Right hindlimb (tissue), 1 donor: Measurements from ENCODE around the gene NTRK2.

Experiments used
- DNase-seq: peaks from one replicate; pipeline ENCODE4 v3.0.0-alpha.2; 2018

Gene NTRK2

GRCh38 chr9:84949971-84950370 lies 280.4 kb downstream of the NTRK2 start:
- DNase-seq: no peak

GRCh38 chr9:84950879-84951811 lies 281.6 kb downstream of the NTRK2 start:
- DNase-seq: no peak

GRCh38 chr9:84953252-84953773 lies 283.8 kb downstream of the NTRK2 start:
- DNase-seq: no peak

GRCh38 chr9:84953797-84954705 lies 284.5 kb downstream of the NTRK2 start:
- DNase-seq: peak; percentile 90

GRCh38 chr9:84955155-84955554 lies 285.6 kb downstream of the NTRK2 start:
- no peak for DNase-seq

GRCh38 chr9:84955971-84956370 lies 286.4 kb downstream of the NTRK2 start:
- DNase-seq: no peak

GRCh38 chr9:84959339-84959738 lies 289.8 kb downstream of the NTRK2 start:
- DNase-seq: no peak

- DNase-seq: no peak
Measured at GRCh38 chr9:84966876-84967830, 297.6 kb downstream of the NTRK2 start.

- no peak for DNase-seq
Measured at GRCh38 chr9:84969084-84969483, 299.6 kb downstream of the NTRK2 start.

GRCh38 chr9:84969736-84970135 lies 300.2 kb downstream of the NTRK2 start:
- no peak for DNase-seq

- no peak for DNase-seq
Measured at GRCh38 chr9:84970432-84970831, 300.9 kb downstream of the NTRK2 start.

- DNase-seq: no peak
Measured at GRCh38 chr9:84971571-84971970, 302.0 kb downstream of the NTRK2 start.

GRCh38 chr9:84974258-84974657 lies 304.7 kb downstream of the NTRK2 start:
- DNase-seq: no peak

- no peak for DNase-seq
Measured at GRCh38 chr9:84974855-84975254, 305.3 kb downstream of the NTRK2 start.

- DNase-seq: no peak
Measured at GRCh38 chr9:84975926-84976325, 306.4 kb downstream of the NTRK2 start.

GRCh38 chr9:84978661-84979060 lies 309.1 kb downstream of the NTRK2 start:
- no peak for DNase-seq

- no peak for DNase-seq
Measured at GRCh38 chr9:84983749-84984148, 314.2 kb downstream of the NTRK2 start.

- DNase-seq: no peak
Measured at GRCh38 chr9:84988621-84989020, 319.1 kb downstream of the NTRK2 start.

- DNase-seq: no peak
Measured at GRCh38 chr9:84990416-84990815, 320.9 kb downstream of the NTRK2 start.

- no peak for DNase-seq
Measured at GRCh38 chr9:84990850-84991513, 321.5 kb downstream of the NTRK2 start.

GRCh38 chr9:84991514-84991870 lies 322.0 kb downstream of the NTRK2 start:
- no peak for DNase-seq

- no peak for DNase-seq
Measured at GRCh38 chr9:84992381-84992780, 322.9 kb downstream of the NTRK2 start.
